Right forelimb (tissue), 1 donor: Measurements from ENCODE around the gene RPA4.
"Not testable (repeated sequence)": the region's sequence is repeated elsewhere in the genome, so short reads cannot be mapped to it uniquely, and the experiment has no call there.

ENCODE experiments used
- DNase-seq: peaks from one replicate; pipeline ENCODE4 v3.0.0-alpha.2; 2018

The RPA4 gene, protein sequence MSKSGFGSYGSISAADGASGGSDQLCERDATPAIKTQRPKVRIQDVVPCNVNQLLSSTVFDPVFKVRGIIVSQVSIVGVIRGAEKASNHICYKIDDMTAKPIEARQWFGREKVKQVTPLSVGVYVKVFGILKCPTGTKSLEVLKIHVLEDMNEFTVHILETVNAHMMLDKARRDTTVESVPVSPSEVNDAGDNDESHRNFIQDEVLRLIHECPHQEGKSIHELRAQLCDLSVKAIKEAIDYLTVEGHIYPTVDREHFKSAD

DNA sequence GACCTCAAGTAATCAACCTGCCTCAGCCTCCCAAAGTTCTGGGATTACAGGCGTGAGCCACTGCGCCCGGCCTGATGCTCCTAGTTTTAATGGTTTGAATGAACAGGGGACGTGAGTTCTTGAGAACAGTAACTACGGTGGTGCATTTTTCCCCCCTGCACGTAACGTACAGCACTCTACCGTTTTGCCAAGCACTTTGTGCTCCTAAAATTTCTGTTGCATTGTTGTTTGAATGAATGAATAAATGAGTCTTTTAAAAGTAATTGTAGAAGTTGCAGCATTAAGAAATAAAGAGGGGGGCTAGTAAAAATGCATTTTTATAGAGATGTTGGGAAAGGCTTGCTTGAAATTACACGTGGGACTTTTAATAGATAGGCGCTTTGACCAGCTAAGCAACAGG is at the start of gene RPA4:
Gene RPA4 (plus strand): TSS at position 301 of the 400 bp plus-strand sequence. CDS start 403 bp downstream, outside the sequence.
- DNase-seq, result no peak

DNA sequence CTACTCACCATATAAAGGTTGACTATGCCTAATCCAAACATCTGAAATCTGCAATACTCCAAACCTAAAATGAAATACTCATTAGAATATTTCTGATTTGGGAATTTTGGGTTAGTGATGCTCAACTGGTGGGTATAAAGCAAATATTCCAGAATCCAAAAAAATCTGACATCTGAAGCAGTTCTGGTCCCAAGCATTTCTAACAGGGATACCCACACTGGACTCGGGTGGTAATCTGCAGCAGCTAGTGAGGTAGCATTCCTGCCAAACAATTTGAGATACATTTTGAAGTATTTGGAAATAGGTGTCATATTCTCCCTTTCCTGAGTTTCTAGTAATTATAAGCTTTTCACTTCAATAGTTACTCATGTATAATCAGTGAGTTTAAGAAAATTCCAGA is 49.6 kb upstream of the RPA4 start:
- DNase-seq, result no peak

DNA sequence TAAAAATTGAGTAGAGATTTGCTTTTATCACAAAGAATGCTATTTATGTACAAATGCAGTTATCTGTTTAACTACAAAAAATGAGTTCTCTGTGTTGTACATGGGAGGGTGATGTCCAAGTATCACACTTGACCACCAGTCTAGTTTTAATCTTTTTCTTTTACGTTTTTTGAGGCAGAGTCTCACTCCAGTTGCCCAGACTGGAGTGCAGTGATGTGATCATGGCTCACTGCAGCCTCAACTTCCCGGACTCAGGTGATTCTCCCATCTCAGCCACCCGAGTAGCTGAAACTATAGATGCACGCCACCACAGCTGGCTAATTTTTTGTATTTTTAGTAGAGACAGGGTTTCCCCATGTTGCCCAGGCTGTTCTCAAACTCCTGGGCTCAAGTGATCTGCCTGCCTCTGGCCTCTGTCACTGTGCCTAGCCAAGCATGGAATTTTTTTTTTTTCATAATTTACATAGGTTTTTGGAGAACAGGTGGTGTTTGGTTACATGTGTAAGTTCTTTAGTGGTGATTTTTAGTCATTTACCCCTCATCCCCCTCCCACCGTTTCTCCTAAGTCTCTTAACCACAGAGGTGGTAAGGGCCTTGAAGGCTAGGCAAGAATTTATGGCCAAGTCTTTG is 47.9 kb upstream of the RPA4 start:
- no peak for DNase-seq

DNA sequence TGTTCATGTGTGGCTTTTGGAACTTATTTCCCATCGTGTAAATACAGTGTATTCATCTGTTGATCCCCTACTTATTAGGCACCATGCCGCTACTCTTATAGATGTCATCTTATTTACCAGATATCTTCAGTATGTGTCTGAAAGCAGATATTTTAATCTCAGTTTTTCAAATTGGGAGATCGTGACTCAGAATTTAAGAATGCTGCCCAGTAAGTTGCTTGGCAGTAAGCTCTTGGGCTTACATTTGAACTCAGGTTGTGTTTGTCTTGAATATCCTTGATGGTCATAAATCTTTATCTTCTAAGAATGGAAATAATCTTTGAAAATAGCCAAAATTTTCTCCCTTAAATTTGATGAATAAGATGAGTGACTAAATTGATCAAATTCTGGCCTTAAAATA is 45.9 kb upstream of the RPA4 start:
- DNase-seq, result no peak

DNA sequence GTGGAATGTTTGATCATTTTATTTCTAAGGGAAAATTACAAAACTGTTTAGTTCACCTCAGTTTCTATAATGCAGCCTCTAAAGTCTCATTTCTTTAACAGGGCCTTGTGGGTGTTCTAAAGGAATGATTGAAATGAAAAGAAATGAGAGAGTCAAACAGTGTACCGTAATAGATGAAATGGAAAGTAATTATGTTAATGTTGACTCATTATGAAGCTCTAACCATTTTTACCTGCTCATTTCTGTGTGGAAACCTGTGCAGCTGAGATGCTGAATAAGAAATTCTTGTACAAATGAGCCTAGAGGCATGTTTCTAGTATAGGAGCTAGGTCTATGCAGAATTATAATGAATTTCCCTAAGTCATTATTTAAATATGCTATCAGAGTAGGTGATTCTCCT is 45.2 kb upstream of the RPA4 start:
- DNase-seq, result no peak

DNA sequence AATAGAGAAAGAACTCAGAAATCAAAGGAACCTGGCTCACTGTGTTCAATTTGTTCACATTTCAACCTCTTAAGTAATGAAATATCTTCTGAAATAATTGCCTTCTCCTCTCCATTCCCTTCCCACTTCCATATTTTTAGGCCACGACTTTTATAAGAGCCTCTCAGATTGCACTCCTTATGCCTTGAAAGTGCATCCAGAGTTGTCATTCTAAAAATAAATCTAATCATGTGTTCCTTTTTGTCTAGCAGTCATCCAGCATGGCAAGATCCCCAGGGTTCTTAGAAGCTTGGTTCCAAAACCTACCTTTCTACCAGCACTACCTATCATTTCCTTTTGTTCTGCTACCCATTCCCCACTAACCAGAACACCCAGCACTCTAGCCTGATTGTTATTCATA is 42.4 kb upstream of the RPA4 start:
- no peak for DNase-seq

DNA sequence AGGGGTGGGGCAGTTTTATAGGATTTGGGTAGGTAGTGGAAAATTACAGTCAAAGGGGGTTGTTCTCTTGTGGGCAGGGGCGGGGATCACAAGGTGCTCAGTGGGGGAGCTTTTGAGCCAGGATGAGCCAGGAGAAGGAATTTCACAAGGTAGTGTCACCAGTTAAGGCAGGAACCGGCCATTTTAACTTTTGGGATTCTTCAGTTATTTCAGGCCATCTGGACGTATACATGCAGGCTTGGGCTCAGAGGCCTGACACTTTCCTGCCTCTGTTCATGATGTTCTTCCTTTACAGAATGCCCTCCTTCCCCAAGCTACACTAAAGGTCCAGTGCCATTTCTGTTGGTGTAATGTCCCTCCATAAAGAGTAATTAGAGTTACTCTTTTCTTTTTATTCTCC is 41.8 kb upstream of the RPA4 start:
- DNase-seq, result not testable (repeated sequence)

DNA sequence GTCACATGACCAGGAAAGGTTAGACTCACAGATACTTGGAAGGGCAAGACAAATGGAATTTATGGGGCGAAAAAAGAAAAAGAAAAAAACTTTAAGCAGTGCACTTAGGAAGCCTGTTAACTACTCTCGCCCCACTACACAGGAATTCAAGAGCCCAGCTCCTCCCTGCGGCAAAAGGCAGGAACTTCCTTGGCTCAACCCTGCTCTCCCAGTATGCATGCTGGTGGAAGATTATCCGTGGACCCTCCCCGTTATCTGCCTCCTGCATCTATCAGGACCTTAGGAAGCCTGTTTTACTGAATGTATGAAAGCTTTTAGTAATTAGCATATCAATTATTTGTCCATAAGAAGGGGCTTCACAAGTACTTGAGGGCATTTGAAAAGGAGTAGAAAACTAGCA is 40.1 kb upstream of the RPA4 start:
- no peak for DNase-seq

DNA sequence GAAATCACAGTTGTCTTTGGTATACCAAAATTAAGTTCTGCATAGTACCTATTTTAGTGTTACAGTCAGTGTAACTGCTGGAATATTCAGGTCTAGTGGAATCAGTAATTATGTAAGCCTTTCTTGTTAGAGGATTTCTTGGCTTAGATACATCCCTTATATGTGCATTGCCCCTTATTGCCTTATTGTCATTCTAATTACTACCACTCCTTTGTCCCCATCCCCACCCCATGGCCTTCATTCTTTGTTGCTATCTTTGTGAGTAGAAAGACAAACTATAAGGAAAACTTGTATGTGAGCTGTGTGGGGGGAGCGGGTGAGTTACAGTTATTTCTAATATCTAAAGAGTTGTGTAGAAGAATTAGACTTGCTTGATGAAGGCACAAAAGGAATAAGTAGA is 36.9 kb upstream of the RPA4 start:
- no peak for DNase-seq

DNA sequence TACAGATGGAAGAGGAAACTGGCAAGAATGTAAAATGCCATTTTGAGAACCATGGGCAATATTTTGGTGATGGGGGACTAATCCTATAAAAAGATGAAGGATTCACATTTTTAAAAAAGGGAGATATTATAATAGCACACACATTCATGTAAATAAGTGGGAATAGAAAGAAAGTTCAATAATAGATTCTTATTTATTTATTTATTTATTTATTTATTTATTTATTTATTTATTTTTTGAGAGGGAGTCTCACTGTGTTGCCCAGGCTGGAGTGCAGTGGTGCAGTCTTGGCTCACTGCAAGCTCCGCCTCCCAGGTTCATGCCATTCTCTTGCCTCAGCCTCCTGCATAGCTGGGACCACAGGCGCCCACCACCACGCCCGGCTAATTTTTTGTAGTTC is 24.3 kb upstream of the RPA4 start:
- not testable (repeated sequence) for DNase-seq

DNA sequence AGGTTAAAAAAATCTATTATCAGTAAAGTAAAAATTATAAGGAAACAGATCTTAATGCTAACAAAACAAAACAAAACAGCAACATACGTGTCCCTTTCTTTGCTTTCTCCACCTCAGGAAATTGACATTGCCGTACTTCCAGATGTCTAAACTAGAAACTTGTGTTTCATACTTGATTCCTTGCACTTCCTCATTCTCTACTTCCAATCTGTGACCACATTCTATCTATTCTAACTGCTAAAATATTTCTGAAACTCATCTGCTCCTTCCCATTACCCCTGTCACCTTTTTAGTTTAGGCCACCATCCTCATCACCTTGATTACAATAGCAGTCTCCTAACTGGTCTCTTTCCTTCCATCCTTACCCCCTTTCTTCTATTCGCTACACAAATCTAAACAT is 22.5 kb upstream of the RPA4 start:
- no peak for DNase-seq

DNA sequence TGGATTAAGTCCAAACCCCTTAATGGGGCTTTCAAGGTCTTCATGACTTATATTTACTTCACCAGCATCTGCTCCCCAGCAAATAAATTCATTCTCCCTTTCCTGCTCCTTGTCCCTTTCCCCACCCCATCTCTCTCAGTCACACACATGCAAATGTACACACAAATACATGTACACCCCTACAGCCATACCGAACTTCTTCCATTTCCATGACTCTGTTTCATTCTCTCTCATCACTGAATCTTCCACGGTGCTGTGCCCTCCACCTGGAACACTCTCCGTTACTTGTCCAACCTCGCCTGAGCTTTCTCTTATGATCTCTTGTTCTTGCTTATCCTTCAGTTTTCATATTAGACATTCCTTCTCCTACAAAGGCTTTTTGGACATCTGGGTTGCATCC is 22.0 kb upstream of the RPA4 start:
- no peak for DNase-seq

DNA sequence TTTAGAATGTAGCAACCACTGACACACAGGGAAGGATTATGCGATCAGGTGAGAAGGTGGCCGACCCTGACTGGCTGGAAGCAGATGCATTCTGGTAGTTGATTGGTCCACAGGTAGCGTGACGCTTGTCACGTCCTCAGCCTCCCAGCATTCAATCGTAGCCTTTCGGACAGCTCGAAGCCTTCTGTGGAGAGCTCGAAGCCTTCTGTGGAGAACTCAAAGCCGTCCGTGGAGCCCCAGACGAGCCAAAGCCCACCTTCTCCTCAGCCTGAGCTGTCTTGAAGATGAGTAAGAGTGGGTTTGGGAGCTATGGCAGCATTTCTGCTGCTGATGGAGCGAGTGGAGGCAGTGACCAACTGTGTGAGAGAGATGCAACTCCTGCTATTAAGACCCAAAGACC is 319 bp downstream of the RPA4 start:
- no peak for DNase-seq

DNA sequence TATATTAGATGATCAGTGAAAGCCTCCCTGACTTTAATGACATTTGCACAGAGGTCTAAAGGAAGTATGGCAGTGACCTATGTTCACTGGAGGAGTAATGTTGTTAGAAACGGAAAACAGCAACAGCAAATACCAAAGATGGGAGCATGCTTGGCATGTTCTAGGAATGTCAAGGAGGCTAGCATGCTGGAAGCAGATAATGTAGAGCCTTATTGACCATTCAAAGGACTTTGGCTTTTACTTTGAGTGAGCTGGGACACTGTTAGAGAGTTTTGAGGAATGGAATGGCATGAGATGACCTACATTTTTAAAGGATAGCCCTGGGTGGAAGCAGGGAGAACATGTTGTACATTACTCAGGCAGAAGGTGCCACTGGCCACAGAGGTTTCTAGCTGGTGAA is 6.0 kb downstream of the RPA4 start:
- DNase-seq, result no peak

DNA sequence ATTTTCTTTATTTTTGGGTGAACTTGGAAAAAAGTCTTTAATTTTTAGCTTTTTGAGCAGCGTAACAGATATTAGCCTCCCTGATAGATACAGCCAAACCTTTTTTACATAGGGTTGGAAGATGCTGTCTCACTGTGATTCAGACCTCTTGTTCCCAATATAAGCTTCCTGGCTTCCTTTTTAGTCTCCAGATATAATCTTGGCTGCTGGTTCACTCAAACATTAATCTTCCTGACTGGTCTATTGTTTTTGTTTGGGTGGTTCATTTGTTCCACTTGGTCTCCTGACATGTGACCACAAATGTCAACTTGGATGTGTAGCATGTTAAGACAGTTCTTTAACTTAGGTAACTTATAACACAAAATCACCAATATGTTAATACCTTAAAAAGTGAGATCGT is 23.0 kb downstream of the RPA4 start:
- no peak for DNase-seq

DNA sequence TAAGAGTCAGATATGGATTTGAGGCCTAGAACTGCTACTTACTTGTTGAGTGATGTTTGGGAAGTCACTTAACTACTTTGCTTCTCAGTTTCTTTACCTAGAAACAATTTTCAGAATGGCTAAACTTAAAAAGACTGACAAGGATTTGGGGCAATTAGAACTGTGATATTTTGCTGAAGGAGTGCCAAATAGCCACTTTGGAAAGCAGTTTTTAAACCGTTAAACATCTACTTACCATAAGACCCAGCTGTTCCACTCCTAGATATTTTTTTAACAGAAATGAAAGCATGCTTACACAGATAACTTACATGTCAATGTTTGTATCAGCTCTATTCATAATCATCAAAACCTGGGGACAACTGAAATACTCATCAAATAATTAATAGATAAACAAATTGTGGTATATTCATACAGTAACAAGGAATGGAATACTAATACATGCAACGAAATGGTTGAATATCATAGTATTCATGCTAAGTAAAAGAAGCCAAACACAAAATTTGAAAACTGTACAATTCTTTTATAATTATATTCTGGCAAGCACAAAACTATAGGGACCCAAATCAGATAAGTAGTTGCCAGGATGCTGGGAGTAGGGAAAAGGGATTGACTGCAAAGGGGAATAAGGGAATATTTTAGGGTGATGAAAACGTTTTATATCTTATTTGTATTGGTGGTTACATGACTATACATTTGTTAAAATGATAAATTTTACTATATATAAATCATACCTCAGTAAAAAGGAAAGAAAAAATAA is 24.0 kb downstream of the RPA4 start:
- DNase-seq, result no peak

DNA sequence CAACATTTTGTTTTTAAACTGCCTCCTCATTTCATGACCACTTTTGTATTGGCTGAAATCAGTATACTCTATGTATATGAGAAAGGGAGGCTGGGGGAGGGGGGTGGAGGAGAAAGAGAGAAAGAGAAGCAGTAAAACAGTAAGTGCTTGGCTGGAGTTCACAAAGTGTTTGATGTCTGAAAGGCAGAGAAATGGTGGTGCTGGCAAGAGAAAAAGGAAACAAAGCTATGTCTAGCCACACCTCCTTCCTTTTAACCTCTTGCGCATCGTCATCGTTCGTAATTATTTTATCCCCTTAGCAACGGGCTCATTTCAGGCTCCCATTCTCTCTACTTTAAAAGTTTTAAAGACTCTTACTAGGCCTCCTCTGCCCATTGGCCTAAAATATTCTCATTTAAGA is 25.6 kb downstream of the RPA4 start:
- DNase-seq, result no peak

DNA sequence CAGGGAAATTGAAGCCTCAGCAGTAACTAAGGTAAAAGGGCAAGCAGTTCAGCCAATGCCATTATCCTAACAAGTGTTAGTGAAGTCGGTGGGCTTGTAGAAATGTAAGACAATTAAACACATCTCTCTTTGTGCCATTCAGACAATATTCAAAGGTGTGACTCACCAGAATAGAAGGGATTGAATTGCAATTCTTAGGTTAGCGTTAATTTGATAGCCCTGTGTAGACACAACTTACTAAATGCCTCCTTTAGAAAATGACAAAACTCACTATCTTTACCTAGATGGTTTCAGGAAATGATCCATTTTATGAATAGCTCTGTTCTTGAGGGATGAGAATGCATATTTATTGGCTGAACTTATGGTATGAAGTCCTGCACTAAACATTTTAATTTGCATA is 35.2 kb downstream of the RPA4 start:
- no peak for DNase-seq

DNA sequence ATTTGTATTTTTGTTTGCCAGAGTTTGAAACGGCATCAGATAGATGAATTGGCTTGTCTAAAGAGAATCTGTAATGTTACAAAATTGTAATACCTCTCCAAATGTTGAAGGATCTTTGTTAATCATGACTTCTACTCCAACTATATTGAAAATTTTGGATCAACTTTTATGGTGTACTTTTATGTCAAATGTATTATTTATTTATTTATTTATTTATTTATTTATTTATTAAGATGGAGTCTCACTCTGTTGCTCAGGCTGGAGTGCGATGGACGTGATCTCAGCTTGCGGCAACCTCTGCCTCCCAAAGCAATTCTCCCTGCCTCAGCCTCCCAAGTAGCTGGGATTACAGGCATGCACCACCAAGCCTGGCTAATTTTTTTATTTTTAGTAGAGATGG is 36.0 kb downstream of the RPA4 start:
- DNase-seq, result no peak

DNA sequence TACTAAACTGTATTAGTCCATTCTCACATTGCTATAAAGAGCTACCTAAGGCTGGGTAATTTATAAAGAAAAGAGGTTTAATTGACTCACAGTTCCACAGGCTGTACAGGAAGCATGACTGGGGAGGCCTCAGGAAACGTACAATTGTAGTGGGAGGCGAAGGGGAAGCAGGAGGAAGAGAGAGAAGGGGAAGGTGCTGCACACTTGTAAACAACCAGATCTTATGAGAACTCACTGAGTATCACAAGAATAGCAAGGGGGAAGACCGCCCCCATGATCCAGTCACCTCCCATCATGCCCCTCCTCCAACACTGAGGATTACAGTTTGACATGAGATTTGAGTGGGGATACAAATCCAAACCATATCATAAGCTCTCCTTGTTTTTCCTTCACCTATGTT is 40.9 kb downstream of the RPA4 start:
- no peak for DNase-seq

DNA sequence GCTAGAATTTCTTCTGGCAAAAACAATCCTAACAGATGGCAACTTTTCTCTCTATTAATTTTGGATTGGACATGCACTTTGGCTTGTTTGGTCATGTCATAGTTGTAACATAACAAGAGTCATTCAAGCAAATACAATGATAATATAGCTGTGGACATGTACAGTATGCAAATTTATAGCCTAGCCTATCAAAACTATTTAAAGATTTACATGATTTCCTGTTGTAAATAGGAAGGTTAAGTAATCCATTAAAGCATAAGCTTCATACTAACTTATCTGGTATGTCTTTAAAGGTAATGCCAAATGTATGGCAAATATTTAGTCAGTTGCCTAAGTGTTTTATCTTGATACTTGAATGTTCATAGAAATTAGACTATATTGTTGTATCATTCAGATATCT is 45.3 kb downstream of the RPA4 start:
- DNase-seq, result no peak
